ENCODE results near the gene ZNF660. TPM values are rescaled to one million over a fixed set of nuclear protein-coding genes. Genes with fewer than 3 reads are reported as not detected.
"Not testable (repeated sequence)": the region's sequence is repeated elsewhere in the genome, so short reads cannot be mapped to it uniquely, and the experiment has no call there.

Gene ZNF660
- total RNA-seq (under 1 TPM; 0.35 to 0.53 TPM), polyA plus RNA-seq (0.07 TPM)

DNA sequence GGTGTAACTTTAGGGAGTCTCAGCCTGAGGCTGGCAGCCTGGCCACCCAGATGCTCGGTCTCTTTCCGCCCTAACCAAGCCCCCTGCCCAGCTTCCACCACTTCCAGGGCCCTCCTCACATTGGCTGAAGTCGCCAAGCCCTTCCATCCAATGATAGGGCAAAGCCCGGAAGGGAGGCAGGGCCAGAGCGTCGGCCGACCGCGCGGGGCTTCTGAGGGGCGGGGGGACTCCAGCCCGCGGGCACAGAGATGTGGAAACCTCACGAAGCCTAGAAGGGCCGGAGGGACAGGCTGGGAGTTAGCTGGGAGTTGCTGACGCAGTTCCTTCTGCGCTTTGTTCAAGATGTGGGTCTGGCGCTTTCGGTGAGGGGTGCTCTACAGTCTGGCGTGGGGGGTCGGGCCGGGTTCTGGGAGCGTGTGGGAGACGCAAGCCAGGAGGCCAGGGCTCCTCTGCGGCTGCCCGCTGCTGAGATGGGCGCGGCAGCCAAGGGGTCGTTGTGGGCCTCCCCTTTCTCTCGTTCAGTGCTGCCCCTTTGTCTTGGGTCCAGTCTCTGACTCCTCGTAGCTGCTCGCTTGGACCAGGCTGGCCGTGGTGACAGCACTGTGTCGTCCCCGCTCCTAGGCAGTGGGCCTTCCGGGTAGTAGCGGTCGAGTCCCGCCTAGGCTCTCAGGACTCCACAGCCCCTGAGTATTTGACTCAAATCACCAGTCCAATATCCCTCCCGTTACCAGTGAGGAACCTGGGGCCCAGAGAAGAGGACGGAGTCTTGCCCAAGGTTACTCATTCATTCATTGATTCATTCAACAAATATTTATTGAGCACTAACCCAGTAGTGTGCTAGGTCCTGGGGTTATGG is at the start of gene ZNF660:
ZNF660 (plus strand) TSS at position 319 of the 856 bp plus-strand sequence. CDS start 9,230 bp downstream, outside the sequence.
- peaks cover 11% of the 10 kb centered on the region for H3K27me3 ChIP-seq (ENCODE audit: insufficient read depth, low read length, poor library complexity, severe bottlenecking)
- ChIA-PET CTCF (no interaction called here), POLR2A (no interaction called here)
- no peak within 1 kb of the TSS for H3K27ac ChIP-seq (ENCODE audit: low read depth, low read length)
- peaks cover 9% of the 10 kb centered on the region in 3 donors for H3K4me1 Mint-ChIP-seq
- DNase-seq = no peak
- no peak within 1 kb of the TSS for H3K4me3 ChIP-seq (ENCODE audit: low read length)
- peaks cover 27 to 58% of the 10 kb centered on the region in 2 donors for H3K27me3 Mint-ChIP-seq
- H3K27ac Mint-ChIP-seq = peak within 1 kb of the TSS in 2 of 8 donors; percentile 28 to 31
- peaks cover 5 to 38% (median 7%) of the 10 kb centered on the region in 3 donors for H3K36me3 Mint-ChIP-seq
- no peaks in the 10 kb centered on the region for H3K9me3 ChIP-seq (ENCODE audit: low read length)
- no peaks in the 10 kb centered on the region for H3K36me3 ChIP-seq (ENCODE audit: insufficient read depth, low read length)
- no peaks in the 10 kb centered on the region for H3K4me1 ChIP-seq (ENCODE audit: insufficient read depth, low read length)
- H3K4me3 Mint-ChIP-seq = peak within 1 kb of the TSS in 5 of 7 donors; percentile 1 to 49 (median 38)
- H3K9me3 Mint-ChIP-seq = peaks cover 6 to 43% (median 26%) of the 10 kb centered on the region in 5 donors

GRCh38 chr3:44535364-44535763 is 49.4 kb upstream of the ZNF660 start:
- Mint-ChIP-seq H3K4me3 (no peak overlapping the region), H3K4me1 (no peaks in the 10 kb centered on the region), H3K27ac (peak overlapping the region in 1 of 8 donors; percentile 9), H3K36me3 (peaks cover 0 to 2% (median 0%) of the 10 kb centered on the region in 3 donors), H3K27me3 (peaks cover 23 to 48% of the 10 kb centered on the region in 2 donors), H3K9me3 (peaks cover 0 to 2% (median 0%) of the 10 kb centered on the region in 5 donors)
- Histone ChIP-seq H3K27ac (ENCODE audit: low read depth, low read length) (no peak overlapping the region), H3K9me3 (ENCODE audit: low read length) (no peaks in the 10 kb centered on the region), H3K4me3 (ENCODE audit: low read length) (no peak overlapping the region), H3K36me3 (ENCODE audit: insufficient read depth, low read length) (no peaks in the 10 kb centered on the region), H3K27me3 (ENCODE audit: insufficient read depth, low read length, poor library complexity, severe bottlenecking) (no peaks in the 10 kb centered on the region), H3K4me1 (ENCODE audit: insufficient read depth, low read length) (no peaks in the 10 kb centered on the region)
- DNase-seq = no peak
- ChIA-PET CTCF (no interaction called here), POLR2A (no interaction called here)

GRCh38 chr3:44544811-44545210 is 40.0 kb upstream of the ZNF660 start:
- DNase-seq; H3K4me3 ChIP-seq (ENCODE audit: low read length); H3K4me1 Mint-ChIP-seq; H3K36me3 Mint-ChIP-seq; H3K27ac ChIP-seq (ENCODE audit: low read depth, low read length); CTCF ChIA-PET; H3K9me3 ChIP-seq (ENCODE audit: low read length); H3K4me1 ChIP-seq (ENCODE audit: insufficient read depth, low read length); H3K9me3 Mint-ChIP-seq; H3K36me3 ChIP-seq (ENCODE audit: insufficient read depth, low read length); H3K27me3 ChIP-seq (ENCODE audit: insufficient read depth, low read length, poor library complexity, severe bottlenecking); H3K27ac Mint-ChIP-seq; H3K4me3 Mint-ChIP-seq; POLR2A ChIA-PET: not testable (repeated sequence)
- H3K27me3 Mint-ChIP-seq = peaks cover 6 to 22% of the 10 kb centered on the region in 2 donors

DNA sequence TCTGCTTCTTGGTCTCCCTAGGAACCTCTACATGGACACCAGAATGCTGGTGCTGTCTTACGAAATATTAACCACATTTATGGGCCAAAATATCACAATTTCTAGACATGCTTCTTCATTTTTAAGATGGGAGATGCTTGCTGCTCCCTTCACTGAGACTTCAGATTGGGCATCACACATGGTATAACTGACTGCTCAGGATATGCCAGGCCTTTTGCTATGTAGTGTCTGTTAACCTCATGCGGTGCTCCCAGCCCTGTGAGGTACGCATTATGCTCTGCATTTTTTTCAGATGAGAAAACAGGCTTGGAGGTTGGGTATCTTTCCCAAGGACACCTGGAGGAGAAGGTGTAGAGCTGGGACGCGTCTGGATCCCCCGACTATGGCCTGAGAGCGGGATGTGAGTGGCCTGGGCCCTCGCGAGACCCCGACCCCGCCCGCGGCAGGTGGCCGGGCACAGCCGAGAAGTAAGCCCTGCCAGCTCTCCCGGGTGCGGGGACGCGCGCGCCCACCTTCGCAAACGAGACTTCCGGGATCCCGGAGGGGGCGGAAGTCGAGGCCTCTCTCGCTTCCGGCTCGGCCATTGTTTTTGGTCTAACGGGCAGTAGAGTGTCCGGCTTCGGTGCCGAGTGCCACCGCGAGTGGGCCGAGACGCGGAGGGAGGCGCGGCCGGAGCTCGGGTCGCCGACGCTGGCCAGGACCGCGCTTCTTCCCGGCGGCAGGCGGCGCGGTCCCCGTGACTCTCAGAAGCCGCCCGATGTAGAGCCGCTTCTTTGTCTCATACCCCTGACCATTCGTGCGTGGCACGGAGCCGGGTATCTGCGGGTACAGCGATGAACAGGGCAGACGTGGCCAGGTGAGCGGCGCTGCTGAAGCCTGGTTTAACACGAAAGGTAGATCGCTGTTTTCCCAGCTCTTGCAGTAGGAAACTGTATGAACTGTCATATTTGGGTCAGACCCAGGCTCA is 29.9 kb upstream of the ZNF660 start, which contains the start of gene ZKSCAN7:
ZKSCAN7 (plus strand) TSS at position 568 of the 967 bp plus-strand sequence. CDS start 1,855 bp downstream, outside the sequence.
- Mint-ChIP-seq H3K4me3 (peak within 1 kb of the TSS; percentile 89 to 97 (median 93)), H3K27ac (peak within 1 kb of the TSS; percentile 74 to 96 (median 88)), H3K4me1 (peaks cover 22 to 34% (median 30%) of the 10 kb centered on the region in 3 donors), H3K27me3 (peaks cover 2 to 13% of the 10 kb centered on the region in 2 donors), H3K9me3 (peaks cover 0 to 2% (median 0%) of the 10 kb centered on the region in 5 donors), H3K36me3 (peaks cover 12 to 30% (median 20%) of the 10 kb centered on the region in 3 donors)
- H3K27me3 ChIP-seq (ENCODE audit: insufficient read depth, low read length, poor library complexity, severe bottlenecking) = no peaks in the 10 kb centered on the region
- H3K36me3 ChIP-seq (ENCODE audit: insufficient read depth, low read length) = no peaks in the 10 kb centered on the region
- peaks cover 18% of the 10 kb centered on the region for H3K4me1 ChIP-seq (ENCODE audit: insufficient read depth, low read length)
- peak within 1 kb of the TSS; percentile 45 for H3K27ac ChIP-seq (ENCODE audit: low read depth, low read length)
- H3K4me3 ChIP-seq (ENCODE audit: low read length) = peak within 1 kb of the TSS; percentile 91
- H3K9me3 ChIP-seq (ENCODE audit: low read length) = no peaks in the 10 kb centered on the region
- ChIA-PET POLR2A (no interaction called here), CTCF (interaction anchor here (1.2 to 1.4 kb wide), 2 partner anchors 21 to 44 kb away, joined by 3 to 4 read pairs; no protein-coding TSS in a partner anchor)
- DNase-seq = peak; percentile 14 to 66 (median 38)

GRCh38 chr3:44555723-44556122 is 29.0 kb upstream of the ZNF660 start:
- peaks cover 2 to 13% of the 10 kb centered on the region in 2 donors for H3K27me3 Mint-ChIP-seq
- H3K36me3 ChIP-seq (ENCODE audit: insufficient read depth, low read length) = no peaks in the 10 kb centered on the region
- H3K27ac Mint-ChIP-seq = peak overlapping the region; percentile 73 to 96 (median 88)
- H3K9me3 Mint-ChIP-seq = peaks cover 0 to 2% (median 0%) of the 10 kb centered on the region in 5 donors
- peak overlapping the region; percentile 89 to 97 (median 93) for H3K4me3 Mint-ChIP-seq
- H3K4me1 ChIP-seq (ENCODE audit: insufficient read depth, low read length) = peaks cover 18% of the 10 kb centered on the region
- H3K9me3 ChIP-seq (ENCODE audit: low read length) = no peaks in the 10 kb centered on the region
- peaks cover 22 to 37% (median 30%) of the 10 kb centered on the region in 3 donors for H3K4me1 Mint-ChIP-seq
- ChIA-PET CTCF (interaction anchor here (1.4 kb wide), 1 partner anchor 44 kb away, joined by 3 read pairs; no protein-coding TSS in a partner anchor), POLR2A (no interaction called here)
- peak overlapping the region; percentile 45 for H3K27ac ChIP-seq (ENCODE audit: low read depth, low read length)
- no peaks in the 10 kb centered on the region for H3K27me3 ChIP-seq (ENCODE audit: insufficient read depth, low read length, poor library complexity, severe bottlenecking)
- peaks cover 16 to 35% (median 26%) of the 10 kb centered on the region in 3 donors for H3K36me3 Mint-ChIP-seq
- peak overlapping the region; percentile 91 for H3K4me3 ChIP-seq (ENCODE audit: low read length)
- DNase-seq = no peak

GRCh38 chr3:44557074-44557473 is 27.7 kb upstream of the ZNF660 start:
- no peak overlapping the region for H3K27ac ChIP-seq (ENCODE audit: low read depth, low read length)
- Mint-ChIP-seq H3K4me3 (peak overlapping the region in 1 of 7 donors; percentile 44), H3K4me1 (peaks cover 24 to 38% (median 37%) of the 10 kb centered on the region in 3 donors), H3K27me3 (peaks cover 0 to 2% of the 10 kb centered on the region in 2 donors), H3K36me3 (peaks cover 22 to 49% (median 32%) of the 10 kb centered on the region in 3 donors), H3K27ac (no peak overlapping the region), H3K9me3 (peaks cover 0 to 5% (median 2%) of the 10 kb centered on the region in 5 donors)
- H3K27me3 ChIP-seq (ENCODE audit: insufficient read depth, low read length, poor library complexity, severe bottlenecking) = no peaks in the 10 kb centered on the region
- H3K36me3 ChIP-seq (ENCODE audit: insufficient read depth, low read length) = no peaks in the 10 kb centered on the region
- CTCF ChIA-PET = no interaction called here
- DNase-seq = no peak
- peaks cover 18% of the 10 kb centered on the region for H3K4me1 ChIP-seq (ENCODE audit: insufficient read depth, low read length)
- H3K9me3 ChIP-seq (ENCODE audit: low read length) = no peaks in the 10 kb centered on the region
- POLR2A ChIA-PET = no interaction called here
- H3K4me3 ChIP-seq (ENCODE audit: low read length) = no peak overlapping the region

DNA sequence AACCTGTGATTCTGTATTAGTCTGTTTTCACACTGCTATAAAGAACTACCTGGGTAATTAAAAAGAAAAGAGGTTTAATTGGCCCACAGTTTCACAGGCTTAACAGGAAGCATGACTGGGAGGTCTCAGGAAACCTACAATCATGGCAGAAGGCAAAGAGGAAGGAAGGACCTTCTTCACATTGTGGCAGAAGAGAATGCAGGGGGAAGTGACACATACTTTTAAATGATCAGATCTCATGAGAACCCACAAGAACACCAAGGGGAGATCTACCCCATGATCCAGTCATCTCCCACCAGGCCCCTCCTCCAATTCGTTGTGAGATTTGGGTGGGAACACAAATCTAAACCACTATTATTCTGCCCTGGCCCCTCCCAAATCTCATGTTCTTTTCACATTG is 23.7 kb upstream of the ZNF660 start:
- peaks cover 5% of the 10 kb centered on the region for H3K4me1 ChIP-seq (ENCODE audit: insufficient read depth, low read length)
- peaks cover 15 to 24% (median 21%) of the 10 kb centered on the region in 3 donors for H3K4me1 Mint-ChIP-seq
- no peak overlapping the region for H3K27ac Mint-ChIP-seq
- peaks cover 34 to 68% (median 63%) of the 10 kb centered on the region in 3 donors for H3K36me3 Mint-ChIP-seq
- no peaks in the 10 kb centered on the region for H3K36me3 ChIP-seq (ENCODE audit: insufficient read depth, low read length)
- ChIA-PET CTCF (no interaction called here), POLR2A (no interaction called here)
- H3K27ac ChIP-seq (ENCODE audit: low read depth, low read length) = no peak overlapping the region
- no peaks in the 10 kb centered on the region for H3K9me3 ChIP-seq (ENCODE audit: low read length)
- H3K27me3 Mint-ChIP-seq = peaks cover 0 to 2% of the 10 kb centered on the region in 2 donors
- H3K9me3 Mint-ChIP-seq = peaks cover 3 to 21% (median 7%) of the 10 kb centered on the region in 5 donors
- DNase-seq = no peak
- H3K4me3 Mint-ChIP-seq = no peak overlapping the region
- H3K27me3 ChIP-seq (ENCODE audit: insufficient read depth, low read length, poor library complexity, severe bottlenecking) = no peaks in the 10 kb centered on the region
- H3K4me3 ChIP-seq (ENCODE audit: low read length) = no peak overlapping the region

Measured in CD8-positive, alpha-beta memory T cell (primary cell).